Body of pancreas (tissue), 4 donors: Measurements from ENCODE around the gene ASPHD2.

Experiments
- POLR2A ChIP-seq, 3 donors: fragments of 450-650 bp; IDR thresholded peaks; one replicate each; pipeline ENCODE4 v1.6.1; 2016; ENCODE audit warnings: antibody characterized with exemption in 3 of 3, mild to moderate bottlenecking in 2 of 3
- TF ChIP-seq, protein P1 (sequence below), 7 experiments: fragments of 450-650 bp in 4 of 7; fragments of 200-600 bp in 3 of 7; sonication (generic) in 3 of 7; IDR thresholded peaks; one replicate each; pipeline ENCODE4 v1.5.1; 2016 to 2019; ENCODE audit warnings: antibody characterized with exemption in 7 of 7

DNA sequence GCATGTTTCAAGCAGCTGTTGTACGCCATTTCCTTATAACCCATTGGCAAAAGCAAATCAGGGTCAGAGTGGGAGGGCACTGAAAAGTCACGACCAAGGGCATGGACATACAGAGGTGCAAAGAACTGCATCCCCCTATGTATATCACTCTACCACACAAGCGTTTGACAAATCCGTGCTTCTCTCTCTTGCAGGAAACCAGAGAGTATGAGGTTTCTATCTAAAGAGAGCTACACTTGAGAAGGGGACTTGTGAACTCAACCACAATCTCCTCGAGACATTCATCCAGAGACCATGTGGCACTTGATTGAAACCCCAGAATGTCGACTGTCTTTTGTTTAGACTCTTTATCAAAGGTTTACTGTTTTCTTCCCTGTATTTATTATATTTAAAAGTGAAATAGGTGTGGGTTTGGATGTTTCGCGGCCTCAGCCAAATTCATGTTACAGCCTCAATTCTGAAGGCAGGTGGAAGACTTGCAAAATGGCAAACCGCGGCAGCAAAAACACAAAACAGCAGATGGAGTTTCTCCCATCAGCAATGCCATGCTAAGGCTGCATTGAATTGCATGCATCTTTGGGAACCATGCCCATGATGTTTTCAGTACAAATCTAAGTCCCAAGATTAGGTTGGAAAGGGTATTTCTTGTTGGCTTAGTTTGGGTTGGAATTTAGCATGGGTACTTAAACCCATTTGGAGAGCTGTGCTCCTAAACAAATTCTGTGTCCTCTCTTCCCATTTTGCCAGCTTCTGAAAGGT, 48.8 kb upstream of the ASPHD2 start:
- TF ChIP-seq POLR2A (IDR thresholded peaks at IDR 0.05), result no peak
- TF ChIP-seq, protein P1, sequence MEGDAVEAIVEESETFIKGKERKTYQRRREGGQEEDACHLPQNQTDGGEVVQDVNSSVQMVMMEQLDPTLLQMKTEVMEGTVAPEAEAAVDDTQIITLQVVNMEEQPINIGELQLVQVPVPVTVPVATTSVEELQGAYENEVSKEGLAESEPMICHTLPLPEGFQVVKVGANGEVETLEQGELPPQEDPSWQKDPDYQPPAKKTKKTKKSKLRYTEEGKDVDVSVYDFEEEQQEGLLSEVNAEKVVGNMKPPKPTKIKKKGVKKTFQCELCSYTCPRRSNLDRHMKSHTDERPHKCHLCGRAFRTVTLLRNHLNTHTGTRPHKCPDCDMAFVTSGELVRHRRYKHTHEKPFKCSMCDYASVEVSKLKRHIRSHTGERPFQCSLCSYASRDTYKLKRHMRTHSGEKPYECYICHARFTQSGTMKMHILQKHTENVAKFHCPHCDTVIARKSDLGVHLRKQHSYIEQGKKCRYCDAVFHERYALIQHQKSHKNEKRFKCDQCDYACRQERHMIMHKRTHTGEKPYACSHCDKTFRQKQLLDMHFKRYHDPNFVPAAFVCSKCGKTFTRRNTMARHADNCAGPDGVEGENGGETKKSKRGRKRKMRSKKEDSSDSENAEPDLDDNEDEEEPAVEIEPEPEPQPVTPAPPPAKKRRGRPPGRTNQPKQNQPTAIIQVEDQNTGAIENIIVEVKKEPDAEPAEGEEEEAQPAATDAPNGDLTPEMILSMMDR (IDR thresholded peaks at IDR 0.05), result no peak
